ENCODE data around the gene MKS1. TPM values are rescaled to one million over a fixed set of nuclear protein-coding genes. Genes with fewer than 3 reads are reported as not detected.
A peak's percentile ranks its signal among the peaks of the same experiment; 100 is the strongest.

MKS1 gene
- total and polyA plus RNA-seq, 12 donors, result 9.1 to 28.2 (median 16.5) TPM

DNA sequence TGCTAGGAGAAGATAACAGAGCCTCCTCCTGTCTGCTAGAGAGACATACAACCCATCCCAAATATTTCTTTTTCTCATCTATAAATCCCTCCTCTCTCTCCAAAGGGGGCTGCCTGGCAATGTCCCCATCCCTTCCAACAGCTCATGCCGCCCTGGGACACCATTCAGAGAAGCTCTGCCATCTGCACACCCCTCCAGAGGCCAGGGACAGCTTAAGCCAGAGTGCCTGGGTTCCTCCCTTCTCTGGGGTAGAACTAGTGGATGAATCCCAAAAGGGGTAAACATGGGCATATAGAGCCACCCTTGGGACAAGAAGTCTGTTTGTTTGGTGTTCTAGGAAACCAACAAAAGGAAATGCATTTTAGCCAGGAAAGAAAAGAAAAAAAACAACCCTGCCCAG lies 16.8 kb upstream of the MKS1 start:
- DNase-seq, result no peak
- TF ChIP-seq CTCF (IDR thresholded peaks at IDR 0.05), result no peak
- TF ChIP-seq POLR2A (IDR thresholded peaks at IDR 0.05), result no peak

GRCh38 chr17:58234512-58234911 lies 15.5 kb upstream of the MKS1 start:
- Histone ChIP-seq H3K9me3 (replicated peaks in 1 of 3) (no peaks in the 10 kb centered on the region), H3K4me1 (replicated peaks in 1 of 2) (no peaks in the 10 kb centered on the region), H3K4me3 (no peak overlapping the region), H3K27me3 (peaks cover 5% of the 10 kb centered on the region), H3K27ac (no peak overlapping the region), H3K36me3 (replicated peaks in 1 of 2) (no peaks in the 10 kb centered on the region)
- TF ChIP-seq POLR2A (IDR thresholded peaks at IDR 0.05), result no peak
- no peak for TF ChIP-seq CTCF (IDR thresholded peaks at IDR 0.05)
- 66 to 82% (median 75%) methylated on average over 3 of the region's 3 CpGs for WGBS, 4 donors
- no peak for DNase-seq
- intact Hi-C loops (cut with DNase I), result no loop called here

More for the DNA sequence above, 16.8 kb upstream of the MKS1 start:
- Histone ChIP-seq H3K4me1 (replicated peaks in 1 of 2) (no peaks in the 10 kb centered on the region), H3K27ac (no peak overlapping the region), H3K27me3 (peaks cover under 1% of the 10 kb centered on the region), H3K9me3 (replicated peaks in 1 of 3) (no peaks in the 10 kb centered on the region), H3K4me3 (no peak overlapping the region), H3K36me3 (replicated peaks in 1 of 2) (no peaks in the 10 kb centered on the region)
- intact Hi-C loops (cut with DNase I), result no loop called here
- 44 to 84% (median 55%) methylated on average over 1 of the region's 1 CpG for WGBS, 4 donors

DNA sequence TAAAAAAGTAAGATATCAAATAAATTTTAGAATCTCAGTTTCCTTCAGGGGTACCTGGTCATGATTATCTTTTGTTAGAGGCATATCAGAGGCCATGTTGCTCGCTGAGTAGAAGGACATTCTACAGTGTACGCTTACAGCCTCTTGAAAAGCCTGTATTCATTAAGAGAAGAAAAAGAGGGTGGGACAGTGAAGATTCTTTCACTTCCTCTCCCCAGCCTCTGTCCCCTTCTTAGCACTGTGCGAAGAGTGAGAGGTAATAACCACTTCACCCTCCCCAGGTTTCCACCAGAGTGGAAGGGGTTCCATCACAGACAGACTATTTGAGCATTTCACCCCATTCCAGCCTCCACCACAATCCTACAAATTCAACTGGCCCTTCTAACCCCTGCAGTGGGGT lies 14.5 kb upstream of the MKS1 start:
- H3K9me3 ChIP-seq (replicated peaks in 1 of 3), result no peaks in the 10 kb centered on the region
- WGBS, 4 donors, result 63 to 79% (median 70%) methylated on average over 3 of the region's 3 CpGs
- peaks cover 5% of the 10 kb centered on the region for H3K27me3 ChIP-seq
- H3K4me3 ChIP-seq, result no peak overlapping the region
- no peak overlapping the region for H3K27ac ChIP-seq
- intact Hi-C loops (cut with DNase I), result no loop called here
- no peaks in the 10 kb centered on the region for H3K4me1 ChIP-seq (replicated peaks in 1 of 2)
- TF ChIP-seq POLR2A (IDR thresholded peaks at IDR 0.05) (no peak), CTCF (IDR thresholded peaks at IDR 0.05) (no peak)
- H3K36me3 ChIP-seq (replicated peaks in 1 of 2), result no peaks in the 10 kb centered on the region
- DNase-seq, result no peak

- H3K36me3 ChIP-seq (replicated peaks in 1 of 2), result no peaks in the 10 kb centered on the region
- no peaks in the 10 kb centered on the region for H3K4me1 ChIP-seq (replicated peaks in 1 of 2)
- no peak overlapping the region for H3K4me3 ChIP-seq
- 43 to 51% (median 48%) methylated on average over 4 to 12 of the region's 12 CpGs for WGBS, 4 donors
- no peak for TF ChIP-seq POLR2A (IDR thresholded peaks at IDR 0.05)
- TF ChIP-seq CTCF (IDR thresholded peaks at IDR 0.05), result no peak
- no peaks in the 10 kb centered on the region for H3K9me3 ChIP-seq (replicated peaks in 1 of 3)
- no peak overlapping the region for H3K27ac ChIP-seq
- DNase-seq, result peak in 4 of 7 donors; percentile 20 to 29 (median 24)
- H3K27me3 ChIP-seq, result peaks cover 5% of the 10 kb centered on the region
- intact Hi-C loops (cut with DNase I), result no loop called here
Observed at GRCh38 chr17:58232707-58233156, 13.7 kb upstream of the MKS1 start.

Data from adrenal gland (tissue), 12 donors.